ENCODE measurements around the gene TUBA1B.
"Not testable (repeated sequence)": the region's sequence is repeated elsewhere in the genome, so short reads cannot be mapped to it uniquely, and the experiment has no call there.

The TUBA1B gene

DNA sequence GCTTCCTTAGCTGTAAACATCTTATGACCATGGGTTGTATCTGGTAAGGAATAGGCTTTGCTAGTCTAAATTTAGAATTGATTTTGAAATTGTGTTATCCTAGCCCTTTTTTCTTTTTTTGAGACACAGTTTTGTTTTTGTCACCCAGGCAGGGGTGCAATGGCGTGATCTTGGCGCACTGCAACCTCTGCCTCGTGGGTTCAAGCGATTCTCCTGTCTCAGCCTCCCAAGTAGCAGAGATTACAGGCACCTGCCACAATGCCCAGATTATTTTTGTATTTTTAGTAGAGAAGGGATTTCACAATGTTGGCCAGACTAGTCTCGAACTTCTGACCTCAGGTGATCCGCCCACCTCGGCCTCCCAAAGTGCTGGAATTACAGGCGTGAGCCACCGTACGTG, 2.4 kb upstream of the TUBA1B start:
- TF ChIP-seq, protein P1, sequence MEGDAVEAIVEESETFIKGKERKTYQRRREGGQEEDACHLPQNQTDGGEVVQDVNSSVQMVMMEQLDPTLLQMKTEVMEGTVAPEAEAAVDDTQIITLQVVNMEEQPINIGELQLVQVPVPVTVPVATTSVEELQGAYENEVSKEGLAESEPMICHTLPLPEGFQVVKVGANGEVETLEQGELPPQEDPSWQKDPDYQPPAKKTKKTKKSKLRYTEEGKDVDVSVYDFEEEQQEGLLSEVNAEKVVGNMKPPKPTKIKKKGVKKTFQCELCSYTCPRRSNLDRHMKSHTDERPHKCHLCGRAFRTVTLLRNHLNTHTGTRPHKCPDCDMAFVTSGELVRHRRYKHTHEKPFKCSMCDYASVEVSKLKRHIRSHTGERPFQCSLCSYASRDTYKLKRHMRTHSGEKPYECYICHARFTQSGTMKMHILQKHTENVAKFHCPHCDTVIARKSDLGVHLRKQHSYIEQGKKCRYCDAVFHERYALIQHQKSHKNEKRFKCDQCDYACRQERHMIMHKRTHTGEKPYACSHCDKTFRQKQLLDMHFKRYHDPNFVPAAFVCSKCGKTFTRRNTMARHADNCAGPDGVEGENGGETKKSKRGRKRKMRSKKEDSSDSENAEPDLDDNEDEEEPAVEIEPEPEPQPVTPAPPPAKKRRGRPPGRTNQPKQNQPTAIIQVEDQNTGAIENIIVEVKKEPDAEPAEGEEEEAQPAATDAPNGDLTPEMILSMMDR (IDR thresholded peaks at IDR 0.05; ENCODE audit: low read depth, low read length) = no peak
- H3K4me3 ChIP-seq (ENCODE audit: low read depth, low read length) = no peak overlapping the region

DNA sequence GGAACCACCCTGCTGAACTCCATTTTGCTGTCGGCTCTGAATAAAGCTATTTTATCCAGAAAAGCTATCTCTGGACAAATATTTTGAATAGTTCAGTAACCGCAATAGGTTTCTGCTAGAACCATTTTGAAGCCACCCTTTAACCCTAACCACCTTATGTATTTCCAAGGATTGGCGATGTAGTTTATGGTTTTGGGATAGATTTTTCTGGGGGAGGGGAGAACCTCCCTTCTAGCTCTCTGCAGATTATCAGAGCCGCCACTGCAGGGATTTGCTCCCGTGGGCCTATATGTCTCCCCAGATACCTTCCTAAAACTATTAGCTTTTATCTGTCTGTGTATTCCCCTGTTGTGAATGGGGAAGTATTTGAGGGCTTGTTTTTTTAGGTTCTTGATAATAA, 1.8 kb upstream of the TUBA1B start:
- peak overlapping the region; percentile 23; the same call in 1 of the 2 replicates for H3K4me3 ChIP-seq (ENCODE audit: low read depth, low read length)
- TF ChIP-seq, protein P1 (IDR thresholded peaks at IDR 0.05; ENCODE audit: low read depth, low read length) = no peak

DNA sequence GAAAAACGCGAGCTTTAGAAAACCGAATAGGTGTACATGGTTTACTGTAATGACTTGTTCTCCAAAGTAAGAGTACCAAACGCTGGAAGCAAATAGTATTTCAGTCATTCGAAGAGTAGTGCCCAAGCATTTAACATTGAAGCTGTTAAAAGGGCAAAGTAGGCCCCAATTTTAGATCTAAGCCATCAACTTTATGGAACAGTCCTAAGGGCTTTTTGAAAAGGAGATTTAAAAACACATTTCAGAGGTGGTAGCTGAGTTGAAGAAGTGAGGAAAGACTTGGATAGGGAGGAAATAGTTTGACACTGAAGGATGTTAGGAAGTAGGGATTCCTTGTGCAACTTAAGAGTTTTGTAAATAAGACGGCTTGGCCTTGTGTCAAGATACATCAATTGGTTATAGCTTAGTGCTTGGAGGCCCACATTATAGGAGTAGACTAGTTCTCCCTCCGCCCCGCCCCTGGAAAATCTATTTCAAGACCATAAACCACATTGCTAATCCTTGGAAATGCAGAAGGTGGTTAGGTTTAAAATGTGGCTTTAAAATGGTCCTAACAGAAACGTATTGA, 783 bp upstream of the TUBA1B start:
- TF ChIP-seq, protein P1 (IDR thresholded peaks at IDR 0.05; ENCODE audit: low read depth, low read length) = no peak
- peak overlapping the region; percentile 55 for H3K4me3 ChIP-seq (ENCODE audit: low read depth, low read length)

DNA sequence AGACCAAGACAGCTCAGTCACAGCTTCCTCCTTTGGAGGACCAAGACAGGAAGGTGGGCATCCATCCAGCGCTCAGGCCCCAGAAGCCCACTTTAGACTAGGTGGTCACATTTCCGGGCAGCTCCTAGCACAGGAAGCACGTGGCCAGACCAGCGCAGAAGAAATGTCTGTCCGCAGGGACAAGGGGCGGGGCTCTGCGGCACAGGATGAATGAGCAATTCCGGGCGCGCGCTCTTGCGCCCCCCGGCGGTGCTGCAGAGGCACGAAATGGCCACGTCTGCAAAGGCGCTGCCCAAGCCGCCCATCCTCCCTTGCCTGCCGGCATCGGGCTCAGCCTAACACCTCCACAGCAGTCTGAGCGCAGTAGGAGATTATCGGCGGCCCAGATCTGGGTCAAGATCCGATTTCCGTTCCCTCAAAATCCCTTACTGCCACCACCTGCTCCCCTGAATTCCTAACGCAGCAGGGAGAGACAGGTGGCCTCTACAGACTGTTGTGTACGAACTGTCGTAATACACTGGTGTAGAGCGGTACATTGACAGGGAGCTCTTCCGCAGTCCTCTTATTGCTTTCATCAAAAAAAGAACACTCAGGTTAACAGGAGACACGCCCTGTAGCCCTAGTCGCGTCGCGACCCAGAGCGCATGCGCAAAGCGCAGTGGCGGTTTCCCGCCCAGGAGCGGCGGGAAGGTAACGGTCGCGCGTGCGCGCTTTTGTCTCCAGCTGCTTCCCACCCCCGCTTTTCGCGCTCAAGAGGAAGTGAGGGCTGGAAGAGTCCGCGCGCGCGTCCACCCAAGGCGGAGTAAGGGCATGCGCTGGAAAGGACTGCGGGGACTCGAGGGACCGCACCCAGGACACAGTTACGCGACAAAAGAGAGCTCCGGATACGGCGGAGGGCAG, 794 bp downstream of the TUBA1B start:
- TF ChIP-seq, protein P1 (IDR thresholded peaks at IDR 0.05; ENCODE audit: low read depth, low read length) = peak; percentile 79
- H3K4me3 ChIP-seq (ENCODE audit: low read depth, low read length) = peak overlapping the region; percentile 100

DNA sequence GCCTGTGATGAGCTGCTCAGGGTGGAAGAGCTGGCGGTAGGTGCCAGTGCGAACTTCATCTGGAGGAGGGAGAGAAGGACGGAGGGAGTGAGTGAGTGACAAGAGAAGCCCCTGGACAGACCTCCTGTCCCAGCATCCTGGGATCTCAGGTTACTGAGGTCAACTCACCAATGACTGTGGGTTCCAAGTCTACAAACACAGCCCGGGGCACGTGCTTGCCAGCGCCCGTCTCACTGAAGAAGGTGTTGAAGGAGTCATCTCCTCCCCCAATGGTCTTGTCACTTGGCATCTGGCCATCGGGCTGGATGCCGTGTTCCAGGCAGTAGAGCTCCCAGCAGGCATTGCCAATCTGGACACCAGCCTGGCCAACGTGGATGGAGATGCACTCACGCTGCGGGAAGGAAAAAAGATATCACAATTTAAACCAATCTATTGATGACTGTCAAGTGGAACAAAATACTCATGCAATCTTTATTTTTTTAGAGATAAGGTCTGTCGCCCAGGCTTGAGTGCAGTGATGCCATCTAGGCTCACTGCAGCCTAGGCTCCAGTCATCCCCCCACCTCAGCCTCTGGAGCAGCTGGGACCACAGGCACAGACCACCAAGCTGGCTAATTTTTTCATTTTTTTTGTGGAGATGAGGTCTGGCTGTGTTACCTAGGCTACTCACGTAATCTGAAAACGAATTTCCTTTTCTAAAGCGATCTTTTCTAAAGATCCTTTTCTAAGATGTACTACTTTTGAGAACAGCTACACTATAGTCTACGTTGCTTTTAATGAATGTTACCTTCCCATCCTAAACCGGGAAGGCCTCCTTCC, 1.7 kb downstream of the TUBA1B start:
- peak overlapping the region; percentile 100 for H3K4me3 ChIP-seq (ENCODE audit: low read depth, low read length)
- TF ChIP-seq, protein P1 (IDR thresholded peaks at IDR 0.05; ENCODE audit: low read depth, low read length) = no peak

DNA sequence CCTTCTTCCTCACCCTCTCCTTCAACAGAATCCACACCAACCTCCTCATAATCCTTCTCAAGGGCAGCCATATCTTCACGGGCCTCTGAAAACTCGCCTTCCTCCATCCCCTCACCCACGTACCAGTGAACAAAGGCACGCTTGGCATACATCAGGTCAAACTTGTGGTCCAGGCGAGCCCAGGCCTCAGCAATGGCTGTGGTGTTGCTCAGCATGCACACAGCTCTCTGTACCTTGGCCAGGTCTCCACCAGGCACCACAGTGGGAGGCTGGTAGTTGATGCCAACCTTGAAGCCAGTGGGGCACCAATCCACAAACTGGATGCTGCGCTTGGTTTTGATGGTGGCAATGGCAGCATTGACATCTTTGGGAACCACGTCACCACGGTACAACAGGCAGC, 3.2 kb downstream of the TUBA1B start:
- not testable (repeated sequence) for H3K4me3 ChIP-seq (ENCODE audit: low read depth, low read length)

DNA sequence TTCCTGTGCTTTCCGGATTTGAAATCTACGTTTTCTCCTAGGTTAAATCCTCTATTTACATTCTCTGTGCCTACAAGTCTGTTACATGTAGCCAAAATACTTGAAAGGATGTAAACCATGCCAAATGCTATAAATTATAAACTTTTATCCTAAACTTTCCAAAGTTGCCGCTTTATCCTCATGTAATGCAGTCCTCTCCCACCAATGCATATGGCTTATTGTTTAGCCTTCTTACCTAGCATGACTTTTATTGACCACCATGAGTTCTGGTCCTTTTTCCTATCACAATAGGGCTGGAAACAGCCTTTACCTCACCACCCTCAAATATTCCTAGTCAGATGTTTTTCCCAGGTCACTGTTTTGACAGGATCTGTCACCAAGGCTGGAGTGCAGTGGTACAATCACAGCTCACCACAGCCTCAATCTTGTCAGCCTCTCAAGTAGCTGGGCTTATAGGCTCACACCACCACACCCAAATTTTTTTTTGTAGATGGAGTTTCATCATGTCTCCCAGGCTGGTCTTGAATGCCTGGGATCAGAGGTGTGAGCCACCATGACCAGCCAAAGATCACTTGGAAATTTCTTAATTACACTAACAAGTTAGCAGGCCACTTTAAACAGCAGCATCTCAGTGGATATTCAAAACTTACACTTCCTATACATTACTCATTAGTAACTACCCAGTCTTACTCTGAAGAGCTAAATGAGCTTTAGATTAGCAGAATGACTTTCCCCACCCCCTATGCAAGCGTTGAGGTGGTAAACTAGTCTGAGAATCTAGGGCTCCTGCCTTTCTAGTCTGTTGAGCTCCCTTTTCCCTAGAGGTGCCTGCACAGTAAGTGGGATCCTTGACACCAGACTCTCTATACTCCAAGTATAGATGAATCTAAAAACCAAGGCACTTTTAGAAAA, 4.1 kb downstream of the TUBA1B start:
- H3K4me3 ChIP-seq (ENCODE audit: low read depth, low read length) = no peak overlapping the region
- TF ChIP-seq, protein P1 (IDR thresholded peaks at IDR 0.05; ENCODE audit: low read depth, low read length) = no peak
